DMS79 (cell line): Measurements from ENCODE around the gene KCNJ12.
"Not testable (repeated sequence)": the region's sequence is repeated elsewhere in the genome, so short reads cannot be mapped to it uniquely, and the experiment has no call there.

Source experiments
- DNase-seq: peaks from one replicate; lab custom pipeline; 2025; lab: John Stamatoyannopoulos, UW

Gene KCNJ12

DNA sequence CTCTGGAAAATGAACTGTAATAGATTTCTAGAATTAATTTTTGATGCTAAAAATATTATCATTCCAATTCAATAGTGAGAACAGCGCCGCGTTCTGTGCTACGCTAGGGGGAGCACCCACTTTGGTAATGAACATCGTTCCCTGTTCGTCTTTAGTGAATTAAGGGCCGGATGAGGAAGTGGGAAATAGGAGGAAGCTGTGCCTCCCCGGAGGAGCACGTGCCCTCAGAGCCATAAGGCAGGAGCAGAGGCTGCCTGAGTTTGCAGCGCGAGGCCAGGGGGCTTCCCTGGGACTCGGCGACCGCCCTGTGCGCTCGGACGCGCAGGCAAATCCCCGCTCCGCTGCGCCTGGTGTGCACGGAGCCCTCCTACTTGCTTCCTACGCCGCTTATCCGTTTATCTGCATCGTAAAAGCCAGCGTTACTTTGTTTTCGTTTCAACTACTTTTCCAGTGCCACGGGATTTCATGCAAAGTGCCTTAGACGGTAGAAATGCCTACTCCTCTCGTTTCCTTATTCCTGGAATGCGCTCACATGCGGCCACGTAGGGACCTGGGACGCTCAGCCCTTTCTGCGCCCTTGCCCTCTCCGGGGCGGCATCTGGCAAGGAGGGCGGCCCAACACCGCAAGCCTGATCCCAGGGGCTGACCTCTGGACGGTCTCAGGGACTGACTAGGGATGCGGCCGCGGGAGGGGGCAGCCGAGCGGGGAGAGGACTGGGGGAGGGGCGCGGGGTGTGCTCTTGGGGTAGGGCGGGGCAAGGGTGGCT lies 76.4 kb downstream of the KCNJ12 start:
- peak; percentile 0 for DNase-seq

GRCh38 chr17:21453144-21453898 lies 77.2 kb downstream of the KCNJ12 start:
- DNase-seq, result no peak

- not testable (repeated sequence) for DNase-seq
These were observed 77.8 kb downstream of the KCNJ12 start for GRCh38 chr17:21454006-21454405.

DNA sequence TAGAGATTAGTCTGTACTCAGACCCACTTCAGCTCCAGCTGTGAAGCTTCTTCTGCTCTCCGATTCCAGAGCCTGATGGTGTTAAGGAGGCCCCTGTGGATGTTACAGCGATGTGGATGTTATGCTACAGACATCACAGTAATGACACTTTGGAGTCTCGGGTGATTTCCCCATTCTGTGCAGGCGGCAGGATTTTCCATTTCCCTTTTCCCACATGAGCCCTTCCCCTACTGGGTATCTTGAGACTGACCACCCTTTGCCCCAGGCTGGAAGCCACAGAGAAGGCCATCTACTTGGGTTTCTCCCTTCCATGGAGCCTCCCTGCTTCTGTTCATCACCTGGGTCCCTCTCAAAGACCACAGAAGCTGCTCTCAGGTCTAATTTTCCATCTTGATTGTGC lies 78.3 kb downstream of the KCNJ12 start:
- DNase-seq, result no peak

DNA sequence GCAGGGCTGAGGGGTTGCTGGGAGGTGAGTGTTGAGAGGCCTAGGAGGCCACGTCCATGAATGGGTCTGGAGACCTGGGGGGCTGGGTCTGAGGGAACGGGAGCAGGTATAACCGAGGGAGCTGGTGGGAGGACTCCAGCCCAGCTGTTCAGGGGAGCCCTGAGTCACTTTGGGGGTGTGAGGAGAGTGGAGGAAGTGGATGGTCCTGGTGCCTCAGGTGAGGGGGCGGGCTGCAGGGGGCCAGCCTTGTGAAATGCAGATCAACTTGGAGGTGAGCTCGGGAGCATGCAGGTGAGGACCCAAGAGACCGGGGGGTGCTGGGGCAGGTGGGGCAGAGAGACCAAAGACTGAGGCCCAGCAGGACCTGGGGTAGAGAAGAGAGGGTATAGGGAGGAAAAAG lies 79.6 kb downstream of the KCNJ12 start:
- DNase-seq, result no peak

GRCh38 chr17:21456449-21456848 lies 80.3 kb downstream of the KCNJ12 start:
- DNase-seq, result not testable (repeated sequence)

DNA sequence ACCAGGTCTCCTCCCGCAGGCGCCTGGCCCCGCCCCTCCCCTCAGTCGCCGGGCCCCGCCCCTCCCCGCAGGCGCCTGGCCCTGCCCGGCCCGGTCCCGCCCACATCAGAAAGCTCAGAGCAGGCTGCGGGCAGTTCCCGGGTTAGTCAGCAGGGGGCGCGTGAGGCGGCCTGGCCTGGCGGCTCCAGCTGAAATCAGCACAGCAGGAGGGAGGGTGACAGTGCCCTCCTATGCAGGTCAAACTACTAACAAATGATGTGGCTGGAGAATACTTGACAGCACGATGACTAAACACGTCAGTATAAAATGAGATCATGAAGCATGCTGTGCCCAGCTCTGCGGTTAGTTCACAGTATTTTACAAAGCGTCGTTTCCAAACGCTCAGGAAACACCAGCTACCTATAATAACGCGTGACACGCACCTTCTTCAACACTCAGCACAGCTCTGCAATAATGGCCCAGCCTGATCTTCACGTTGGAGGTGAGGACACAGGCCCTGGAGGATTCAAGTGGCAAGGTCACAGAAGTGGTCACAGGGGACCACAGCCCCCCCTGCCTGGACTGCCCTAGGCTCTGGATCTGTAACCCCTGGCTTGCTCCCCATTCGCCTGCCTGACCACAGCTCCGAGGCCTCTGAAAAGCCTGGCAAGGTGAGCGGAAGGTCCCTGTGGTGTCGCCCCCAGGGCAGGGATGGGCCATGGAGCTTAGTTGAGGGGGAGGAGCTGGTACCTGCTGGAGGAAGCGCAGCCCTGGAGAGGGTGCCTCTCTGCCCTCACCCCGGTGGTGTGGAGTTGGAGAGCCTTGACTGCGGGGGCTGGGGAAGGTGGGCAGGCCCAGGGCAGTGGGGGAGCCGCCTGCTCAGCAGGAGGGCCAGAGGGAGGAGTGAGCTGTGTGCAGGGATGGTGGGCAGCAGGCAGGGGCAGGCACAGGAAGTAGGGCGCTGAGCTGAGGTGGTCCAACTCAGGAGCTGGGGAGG lies 81.2 kb downstream of the KCNJ12 start:
- DNase-seq, result peak; percentile 3

DNA sequence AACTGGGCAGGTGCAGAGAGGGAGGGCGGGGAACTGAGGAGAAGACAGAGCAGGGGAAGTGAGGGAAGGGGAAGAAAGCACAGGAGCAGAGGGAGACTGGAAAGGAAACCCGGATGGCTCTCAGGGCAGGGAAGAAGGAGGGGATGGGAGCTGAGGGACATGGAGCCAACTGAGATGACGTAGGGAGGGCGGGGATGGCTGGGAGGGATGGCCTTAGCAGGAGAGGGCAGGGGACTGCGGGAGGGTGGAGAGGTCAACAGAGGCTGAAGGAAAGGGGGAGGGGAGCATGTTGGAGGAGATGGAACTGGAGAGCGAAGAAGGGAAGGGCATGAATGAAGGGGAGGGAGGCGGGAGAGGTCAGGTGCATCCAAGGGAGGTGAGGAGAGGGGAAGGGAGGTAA lies 81.9 kb downstream of the KCNJ12 start:
- DNase-seq, result no peak

GRCh38 chr17:21459536-21459935 lies 83.4 kb downstream of the KCNJ12 start:
- no peak for DNase-seq

DNA sequence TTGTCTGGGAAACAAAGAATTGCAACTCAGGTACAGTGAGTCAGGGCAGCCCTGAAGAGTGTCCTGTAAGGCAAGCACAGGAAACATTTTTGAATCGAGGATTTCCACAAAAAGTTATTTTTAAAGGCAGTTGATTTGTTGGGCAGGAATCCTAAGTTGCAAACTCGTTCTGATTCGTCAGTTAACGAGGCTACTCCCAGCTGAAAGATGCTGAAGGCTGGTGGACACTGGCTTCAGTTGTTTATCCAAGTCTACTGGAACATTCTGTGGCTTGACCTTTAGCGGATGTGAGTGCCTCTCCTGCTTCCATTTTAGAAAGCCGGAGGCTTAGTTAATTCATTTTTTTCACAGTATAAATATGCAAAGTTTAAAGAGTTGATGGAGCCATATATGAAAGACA lies 84.2 kb downstream of the KCNJ12 start:
- DNase-seq, result no peak

DNA sequence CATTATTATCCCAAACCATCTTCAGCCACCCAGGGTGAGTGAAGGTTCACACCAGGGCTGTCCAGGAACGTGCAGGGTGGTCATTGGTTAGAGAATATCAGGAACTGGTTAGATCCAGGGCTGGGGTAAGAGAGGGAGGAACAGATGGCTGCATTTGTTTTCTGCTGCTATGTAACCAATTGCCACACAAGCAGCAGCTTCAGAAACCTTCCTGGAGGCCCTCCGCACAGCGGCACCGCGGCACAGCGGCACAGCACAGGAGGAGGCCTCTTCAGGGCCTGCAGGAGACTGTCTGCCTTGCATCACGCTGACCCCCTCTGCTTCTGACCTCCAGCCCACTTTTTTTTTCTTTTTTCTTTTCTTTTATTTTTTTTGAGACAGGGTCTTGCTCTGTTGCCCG lies 86.1 kb downstream of the KCNJ12 start:
- DNase-seq, result no peak

GRCh38 chr17:21463204-21463661 lies 87.1 kb downstream of the KCNJ12 start:
- no peak for DNase-seq

DNA sequence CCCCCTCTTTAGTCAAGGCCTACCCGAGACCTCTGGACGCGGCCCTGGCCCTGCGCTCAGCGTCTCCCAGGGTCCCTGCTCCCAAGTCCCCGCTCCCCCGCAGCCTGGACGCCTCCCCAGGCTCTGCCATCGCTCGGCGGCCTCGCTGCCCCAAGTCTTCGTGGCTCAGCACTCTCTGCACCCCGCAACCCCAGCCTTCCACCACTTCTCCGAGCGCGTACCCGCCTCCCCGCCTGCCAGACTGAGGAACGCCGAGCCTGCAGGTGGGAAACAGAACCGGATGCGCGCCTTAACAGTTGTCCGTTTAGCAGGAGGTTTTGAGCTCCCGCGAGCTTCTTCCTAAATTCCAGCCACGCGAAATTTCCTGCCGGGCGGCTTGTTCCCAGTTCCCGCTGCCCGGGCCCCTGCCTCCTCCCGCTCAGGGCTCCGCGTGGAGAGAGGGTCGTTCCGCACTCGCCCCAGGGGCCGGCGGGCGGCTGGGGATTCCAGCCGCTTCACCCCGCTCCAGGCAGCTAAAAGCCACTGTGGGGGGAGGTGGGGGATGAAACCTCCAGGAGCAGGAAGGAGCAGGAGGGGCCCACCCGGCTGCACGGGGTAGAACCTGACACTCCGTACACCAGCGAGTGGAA lies 87.7 kb downstream of the KCNJ12 start:
- no peak for DNase-seq

GRCh38 chr17:21464611-21465021 lies 88.5 kb downstream of the KCNJ12 start:
- DNase-seq, result no peak

DNA sequence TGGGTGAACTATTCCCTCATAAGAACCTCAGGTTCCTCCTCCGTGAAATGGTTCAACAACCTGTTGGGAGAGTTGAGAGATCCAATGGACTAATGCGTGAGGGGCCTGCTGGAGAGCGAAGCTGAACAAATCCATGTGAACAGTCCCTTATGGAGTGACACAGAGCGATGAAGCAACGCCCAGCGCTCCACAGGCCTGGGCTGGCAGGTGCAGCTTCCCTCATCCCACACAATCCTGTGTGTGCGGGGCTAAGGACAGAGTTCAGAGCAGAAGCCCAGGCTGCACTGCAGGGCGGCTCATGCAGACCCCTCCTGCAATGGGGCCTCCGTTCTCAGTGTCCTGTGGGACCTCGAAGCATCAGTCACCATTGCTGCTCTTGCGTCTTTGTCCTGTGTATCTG lies 90.4 kb downstream of the KCNJ12 start:
- no peak for DNase-seq

GRCh38 chr17:21467196-21467595 lies 91.0 kb downstream of the KCNJ12 start:
- DNase-seq, result no peak

DNA sequence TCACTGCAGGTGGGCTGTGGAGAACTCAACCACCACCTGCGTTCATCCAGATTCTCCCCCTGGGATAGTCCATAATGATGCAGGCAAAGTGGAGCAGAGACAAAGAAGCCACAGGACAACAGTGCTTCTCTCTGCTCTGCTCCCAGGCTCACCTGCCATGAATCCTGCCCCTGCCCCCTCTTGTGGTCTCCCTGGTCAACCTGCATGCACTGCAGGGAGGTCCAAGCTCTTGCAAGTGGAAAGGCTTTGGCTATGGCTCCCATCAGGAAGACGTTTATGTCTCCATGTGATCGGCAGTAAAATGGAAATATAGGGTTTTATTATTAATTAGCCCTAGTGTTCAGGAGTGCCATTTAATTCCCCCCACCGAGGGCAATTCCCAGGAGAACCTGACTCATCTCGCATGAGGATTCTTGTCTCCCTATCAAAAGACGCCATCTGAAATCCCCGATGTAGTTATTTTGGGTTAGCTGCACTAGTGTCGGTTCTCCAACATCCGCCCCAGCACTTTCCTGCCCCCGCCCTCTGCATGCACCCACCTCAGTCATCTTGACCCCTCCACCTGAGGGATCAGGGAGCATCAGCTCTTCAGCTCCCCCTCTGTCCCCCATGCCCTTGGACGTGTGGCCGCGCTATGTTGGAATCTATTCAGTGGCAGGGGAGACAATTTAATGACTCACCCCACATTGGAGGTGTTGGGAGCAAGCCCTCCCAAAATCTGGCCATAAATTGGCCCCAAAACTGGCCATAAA lies 91.8 kb downstream of the KCNJ12 start:
- DNase-seq, result no peak
